K562 (cell line): ENCODE results near the gene CLPSL1. TPM values are rescaled to one million over a fixed set of nuclear protein-coding genes. Genes with fewer than 3 reads are reported as not detected.

Experiments used
- CBFA2T2 ChIP-seq: fragments of 450-650 bp; conservative IDR thresholded peaks from 2 replicates; pipeline ENCODE4 v1.6.1; 2017; ENCODE audit warnings: mild to moderate bottlenecking
- CHAMP1 ChIP-seq: fragments of 450-650 bp; IDR thresholded peaks from 2 replicates; pipeline ENCODE4 v1.6.1; 2016; ENCODE audit warnings: mild to moderate bottlenecking
- ERF ChIP-seq: fragments of 450-650 bp; formaldehyde crosslinking; IDR thresholded peaks from 2 replicates; pipeline ENCODE4 v1.4.0; 2020; ENCODE audit warnings: mild to moderate bottlenecking, mixed read lengths
- GMEB1 ChIP-seq: fragments of 250-450 bp; sonication (Bioruptor Pico); IDR thresholded peaks from 2 replicates; pipeline ENCODE4 v1.4.0; 2020; ENCODE audit warnings: mild to moderate bottlenecking
- HMGXB4 ChIP-seq: sonication (generic); formaldehyde crosslinking; IDR thresholded peaks from 2 replicates; pipeline ENCODE4 v1.8.1; 2023; ENCODE audit warnings: mild to moderate bottlenecking, missing genetic modification reagents
- HSF4 ChIP-seq: fragments of 250-450 bp; sonication (Bioruptor Pico); IDR thresholded peaks from 2 replicates; pipeline ENCODE4 v2.1.2; 2022; ENCODE audit warnings: mild to moderate bottlenecking, moderate library complexity, borderline replicate concordance
- MAFF ChIP-seq: IDR thresholded peaks from 2 replicates; pipeline ENCODE4 v1.6.1; 2012; ENCODE audit warnings: low read length, improper control_type of control experiment
- MEF2A ChIP-seq: IDR thresholded peaks from 2 replicates; pipeline ENCODE4 v1.6.1; 2011; ENCODE audit warnings: low read depth, mild to moderate bottlenecking, low read length, moderate library complexity; ENCODE audit not compliant: control insufficient read depth
- MIER1 ChIP-seq: fragments of 450-650 bp; IDR thresholded peaks from 2 replicates; pipeline ENCODE4 v1.6.1; 2016; ENCODE audit warnings: antibody characterized with exemption, mild to moderate bottlenecking, low read depth
- NFXL1 ChIP-seq: fragments of 450-650 bp; formaldehyde crosslinking; IDR thresholded peaks from 2 replicates; pipeline ENCODE4 v1.4.0; 2021; ENCODE audit warnings: mild to moderate bottlenecking
- NRF1 ChIP-seq, 2 experiments: fragments of 450-650 bp; IDR thresholded peaks in 1 of 2; conservative IDR thresholded peaks in 1 of 2; 2 replicates each; pipeline ENCODE4 v1.6.1; 2014; ENCODE audit warnings: mild to moderate bottlenecking in 2 of 2
- POLR3A ChIP-seq: IDR thresholded peaks from 2 replicates; pipeline ENCODE4 v1.6.1; 2011; ENCODE audit warnings: borderline replicate concordance, mild to moderate bottlenecking, moderate library complexity; ENCODE audit not compliant: insufficient read length, insufficient read depth; ENCODE audit errors: extremely low read depth
- PRDM10 ChIP-seq: fragments of 450-650 bp; IDR thresholded peaks from 2 replicates; pipeline ENCODE4 v1.6.1; 2018; ENCODE audit not compliant: partially characterized antibody
- SP1 ChIP-seq: sonication (generic); formaldehyde crosslinking; IDR thresholded peaks from 2 replicates; pipeline ENCODE4 v1.8.1; 2022; ENCODE audit warnings: mild to moderate bottlenecking, missing genetic modification reagents
- SRF ChIP-seq, 2 experiments: fragments of 250-450, 450-650 bp in 1 of 2; sonication (Bioruptor Pico) in 1 of 2; sonication (generic) in 1 of 2; formaldehyde crosslinking; IDR thresholded peaks; 2 replicates each; pipeline versions ENCODE4 v1.5.0 to v1.5.1; 2020 to 2022; ENCODE audit warnings: mild to moderate bottlenecking in 1 of 2, missing genetic modification reagents in 1 of 2
- U2AF2 ChIP-seq: fragments of 200-400 bp; formaldehyde crosslinking; optimal IDR thresholded peaks from 2 replicates; pipeline ENCODE3; 2017; ENCODE audit warnings: low read depth, mild to moderate bottlenecking, low read length
- ZNF197 ChIP-seq: fragments of 200-800 bp; sonication (Bioruptor generic); IDR thresholded peaks from 2 replicates; pipeline ENCODE4 v1.6.1; 2016; ENCODE audit warnings: low read depth, missing genetic modification characterization, missing compliant biosample characterization
- ZNF445 ChIP-seq: fragments of 250-450 bp; sonication (Bioruptor Pico); IDR thresholded peaks from 2 replicates; pipeline ENCODE4 v1.4.0; 2020; ENCODE audit warnings: low read depth, mild to moderate bottlenecking, moderate library complexity
- ZNF79 ChIP-seq: fragments of 250-450 bp; sonication (Bioruptor Pico); IDR thresholded peaks from 2 replicates; pipeline ENCODE4 v1.4.0; 2020; ENCODE audit warnings: low read depth, mild to moderate bottlenecking, moderate library complexity
- polyA plus RNA-seq, 8 experiments: library from polyadenylated mRNA; depleted of rRNA in 4 of 8; stranded (reverse) in 5 of 8; unstranded in 3 of 8; fragments of >200 nt; fragmentation: Nextera tagmentation in 2 of 8; fragmentation: Illumina TruSeq in 1 of 8; extraction: Ambion mirVana in 2 of 8; extraction: Trizol in 1 of 8; gene quantifications; 2 replicates each; pipeline versions ENCODE4 v1.2.1 to v1.2.3, GENCODE V29; 2011 to 2014; ENCODE audit warnings: inconsistent platforms in 1 of 8, missing spikeins in 1 of 8
- total RNA-seq, 7 experiments: library from RNA; depleted of rRNA in 6 of 7; stranded (reverse); fragments of >200 nt in 6 of 7; fragmentation: Illumina TruSeq in 2 of 7; extraction: Trizol in 2 of 7; gene quantifications; 2 replicates each; pipeline versions ENCODE4 v1.2.1 to v1.2.3, GENCODE V29; 2011 to 2021; ENCODE audit warnings: low replicate concordance in 1 of 7

CLPSL1 gene
- total and polyA plus RNA-seq, 9 of the 15 experiments (the other 6 are each of a cell fraction or from before 2014, with no cell fraction given) = not detected

GRCh38 chr6:35808688-35809087 is 27.9 kb downstream of the CLPSL1 start (continued):
- TF ChIP-seq MIER1 (no peak), CBFA2T2 (peak; percentile 54), ERF (CRISPR knock-in tag) (no peak), SP1 (CRISPR knock-in tag) (no peak), HSF4 (CRISPR knock-in tag) (no peak), ZNF197 (CRISPR knock-in tag) (no peak), U2AF2 (no peak), NRF1 (conservative IDR thresholded peaks at IDR 0.05 in 1 of 2, IDR thresholded peaks at IDR 0.05 in 1 of 2) (no peak), HMGXB4 (no peak), SRF (CRISPR knock-in tag; IDR thresholded peaks at IDR 0.05) (no peak), CHAMP1 (no peak), NFXL1 (no peak), POLR3A (no peak), ZNF445 (CRISPR knock-in tag) (no peak), GMEB1 (no peak), ZNF79 (CRISPR knock-in tag) (no peak), MEF2A (no peak), MAFF (no peak), PRDM10 (no peak)
